NCI-H82 (cell line): Measurements from ENCODE around the gene TTC1.
"Not testable (repeated sequence)": the region's sequence is repeated elsewhere in the genome, so short reads cannot be mapped to it uniquely, and the experiment has no call there.

Source experiments
- DNase-seq: peaks from one replicate; lab custom pipeline; 2025; lab: John Stamatoyannopoulos, UW

Gene TTC1

DNA sequence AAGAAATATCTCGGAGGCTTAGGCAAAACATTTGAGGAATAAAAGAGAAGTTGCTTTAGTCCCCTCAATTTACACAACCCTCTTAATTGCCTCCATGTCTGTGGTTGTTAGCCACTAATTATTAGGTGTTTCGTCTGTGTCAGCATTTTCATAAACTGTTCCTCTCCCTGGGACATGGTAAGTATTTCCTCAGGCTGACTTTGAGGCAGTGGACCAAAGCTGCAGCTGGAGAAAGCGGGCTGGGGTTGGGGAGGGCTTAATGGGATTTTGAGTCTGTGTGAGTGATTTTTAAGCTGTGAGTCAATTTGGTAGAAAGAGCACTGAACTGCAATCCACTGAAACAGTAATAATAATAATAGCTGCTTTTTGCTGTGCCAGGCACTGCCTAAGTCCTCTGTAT lies 13.0 kb upstream of the TTC1 start:
- DNase-seq, result peak; percentile 72

GRCh38 chr5:160001457-160001856 lies 7.5 kb upstream of the TTC1 start:
- no peak for DNase-seq

DNA sequence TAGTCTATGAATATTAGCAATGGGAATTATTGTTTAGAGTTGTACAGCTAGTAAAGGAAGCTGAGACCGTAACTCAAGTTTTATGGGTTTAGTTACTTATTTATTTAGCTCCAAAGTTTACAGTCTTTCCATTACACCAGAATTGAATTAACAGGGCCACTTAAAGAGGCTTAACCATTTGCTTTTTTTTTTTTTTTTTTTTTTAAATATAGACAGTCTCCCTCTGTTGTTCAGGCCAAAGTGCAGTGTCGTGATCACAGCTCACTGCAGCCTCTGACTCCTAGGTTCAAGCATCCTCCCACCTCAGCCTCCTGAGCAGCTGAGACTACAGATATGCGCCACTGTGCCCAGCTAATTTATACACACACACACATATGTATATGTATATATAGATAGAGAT lies 1.4 kb upstream of the TTC1 start:
- DNase-seq, result no peak

DNA sequence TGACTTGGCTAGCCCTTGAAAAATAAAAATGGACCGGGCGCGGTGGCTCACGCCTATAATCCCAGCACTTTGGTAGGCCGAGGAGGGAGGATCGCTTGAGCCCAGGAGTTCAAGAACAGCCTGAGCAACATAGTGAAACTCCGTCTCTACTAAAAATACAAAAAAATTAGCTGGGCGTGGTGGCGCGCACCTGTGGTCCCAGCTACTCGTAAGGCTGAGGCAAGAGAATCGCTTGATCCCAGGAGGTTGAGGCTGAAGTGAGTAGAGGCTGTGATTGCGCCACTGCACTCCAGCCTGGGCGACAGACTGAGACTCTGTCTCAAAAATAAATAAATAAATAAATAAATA lies 436 bp upstream of the TTC1 start:
- not testable (repeated sequence) for DNase-seq

- DNase-seq, result peak; percentile 34
These were observed 651 bp downstream of the TTC1 start for GRCh38 chr5:160009591-160009989.

DNA sequence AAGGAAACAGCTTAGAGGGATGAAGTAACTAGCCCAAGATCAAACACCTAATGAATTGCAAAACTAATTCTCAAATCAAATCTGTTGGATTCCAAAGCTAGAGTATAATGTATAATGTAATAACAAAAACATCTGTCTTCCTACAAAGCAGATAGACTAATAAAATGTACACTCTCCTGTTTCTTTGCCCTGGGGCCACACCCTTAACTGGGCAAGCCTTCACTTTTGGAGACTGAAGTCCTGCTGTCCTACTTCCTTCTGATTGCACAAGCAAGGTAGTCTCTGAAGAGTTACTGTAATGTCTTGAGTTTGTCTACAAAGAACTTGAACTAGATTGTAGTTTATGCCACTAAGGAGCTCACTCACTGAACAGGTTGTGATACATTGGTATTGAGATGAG lies 2.5 kb downstream of the TTC1 start:
- DNase-seq, result no peak

DNA sequence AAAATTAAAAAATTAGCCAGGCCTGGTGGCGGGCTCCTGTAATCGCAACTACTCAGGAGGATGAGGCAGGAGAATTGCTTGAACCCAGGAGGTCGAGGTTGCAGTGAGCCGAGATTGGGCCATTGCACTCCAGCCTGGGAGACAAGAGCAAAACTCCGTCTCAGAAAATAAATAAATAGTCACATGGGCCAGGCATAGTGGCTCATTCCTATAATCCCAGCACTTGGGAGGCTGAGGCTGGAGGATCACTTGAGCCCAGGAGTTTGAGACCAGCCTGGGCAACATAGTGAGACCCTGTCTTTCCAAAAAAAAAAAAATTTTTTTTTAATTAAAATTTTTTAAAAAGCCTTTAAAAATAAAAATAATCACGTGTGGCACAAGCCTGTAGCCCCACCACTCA lies 5.3 kb downstream of the TTC1 start:
- not testable (repeated sequence) for DNase-seq

- no peak for DNase-seq
These were observed 10.1 kb downstream of the TTC1 start for GRCh38 chr5:160018945-160019625.

DNA sequence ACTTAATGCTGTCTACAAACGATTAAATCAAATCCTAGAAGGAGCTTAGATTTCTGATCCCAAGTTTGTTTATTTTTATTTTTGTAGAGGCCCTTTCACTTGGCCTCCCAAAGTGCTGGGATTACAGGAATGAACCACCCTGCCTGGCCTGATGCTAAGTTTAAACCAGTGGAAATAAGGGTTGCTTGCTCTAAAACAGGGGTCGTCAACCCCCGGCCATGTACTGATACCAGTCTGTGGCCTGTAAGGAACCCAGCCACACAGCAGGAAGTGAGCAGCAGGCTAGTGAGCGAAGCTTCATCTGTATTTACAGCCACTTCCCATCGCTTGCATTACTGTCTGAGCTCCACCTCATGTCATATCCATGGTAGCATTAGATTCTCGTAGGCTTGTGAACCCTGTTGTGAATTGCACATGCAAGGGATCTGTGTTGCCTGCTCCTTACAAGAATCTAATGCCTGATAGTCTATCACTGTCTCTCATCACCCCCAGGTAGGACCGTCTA lies 11.4 kb downstream of the TTC1 start:
- DNase-seq, result no peak

DNA sequence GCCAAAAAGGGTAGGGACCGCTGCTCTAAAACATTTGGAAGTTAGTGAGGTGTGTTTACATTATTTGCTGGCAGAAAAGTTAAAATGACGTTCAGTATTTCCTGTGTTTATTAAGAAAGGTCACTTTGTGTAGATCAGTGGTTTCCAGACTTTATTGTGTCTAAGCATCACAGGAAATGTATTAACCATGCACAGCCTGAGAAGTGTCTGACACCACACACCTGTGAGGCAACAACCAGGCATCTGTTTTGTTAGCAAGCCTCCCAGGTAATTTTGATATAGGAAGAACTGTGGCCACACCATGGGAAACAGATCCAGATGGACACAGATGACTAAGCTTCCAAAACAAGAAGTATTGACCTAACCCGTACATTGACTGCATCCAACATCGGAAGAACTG lies 12.0 kb downstream of the TTC1 start:
- DNase-seq, result no peak

GRCh38 chr5:160021831-160022446 lies 13.0 kb downstream of the TTC1 start:
- peak; percentile 82 for DNase-seq

DNA sequence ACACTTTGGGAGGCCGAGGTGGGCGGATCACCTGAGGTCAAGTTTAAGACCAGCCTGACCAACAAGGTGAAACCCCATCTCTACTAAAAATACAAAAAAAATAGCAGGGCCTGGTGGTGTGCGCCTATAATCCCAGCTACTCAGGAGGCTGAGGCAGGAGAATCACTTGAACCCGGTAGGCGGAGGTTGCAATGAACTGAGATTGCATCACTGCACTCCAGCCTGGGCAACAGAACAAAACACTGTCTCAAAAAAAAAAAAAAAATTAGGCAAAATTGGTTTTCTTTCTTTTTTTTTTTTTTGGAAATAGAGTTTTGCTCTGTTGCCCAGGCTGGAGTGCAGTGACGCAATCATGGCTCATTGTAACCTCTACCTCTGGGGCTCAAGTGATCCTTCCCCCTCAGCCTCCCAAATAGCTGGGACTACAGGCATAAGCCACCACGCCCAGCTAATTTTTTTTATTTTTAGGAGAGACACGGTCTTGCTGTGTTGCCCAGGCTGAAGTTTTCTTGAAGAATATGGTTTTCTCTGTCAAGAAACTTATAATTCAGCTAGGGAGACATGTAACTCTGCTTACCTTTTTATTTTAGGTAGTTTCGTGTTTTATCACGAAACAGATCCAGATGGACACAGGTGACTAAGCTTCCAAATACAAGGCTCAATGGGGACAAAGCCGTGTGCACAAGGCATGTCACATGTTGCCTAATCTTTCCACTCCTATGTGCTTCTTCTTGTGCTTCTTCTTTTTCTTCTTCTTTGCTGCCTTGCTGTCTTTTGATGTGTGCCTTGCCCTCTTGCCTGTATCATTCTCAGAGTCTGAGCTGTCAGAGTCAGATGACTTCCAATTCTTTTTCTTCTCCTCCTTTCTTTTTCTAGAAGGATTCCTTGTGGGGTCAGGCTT lies 14.3 kb downstream of the TTC1 start:
- DNase-seq, result no peak

- no peak for DNase-seq
These were observed 15.1 kb downstream of the TTC1 start for GRCh38 chr5:160023908-160024630.

DNA sequence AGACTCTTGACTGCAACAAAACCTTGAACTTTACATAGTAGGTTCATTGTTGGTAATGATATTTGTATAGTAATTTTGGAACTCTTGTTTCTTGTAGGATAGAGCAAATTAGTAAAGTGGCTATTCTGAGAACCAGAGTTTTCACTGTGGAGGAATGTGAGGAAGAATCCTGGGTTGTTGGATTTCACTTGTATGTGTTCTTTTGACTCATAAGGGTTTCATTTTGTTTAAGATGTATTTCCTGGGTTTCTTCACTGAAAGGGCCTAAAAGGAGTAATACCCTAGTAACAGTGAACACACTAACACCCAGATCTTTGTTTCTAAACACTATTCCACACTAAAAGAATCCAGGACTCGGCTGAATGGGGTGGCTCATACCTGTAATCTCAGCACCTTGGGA lies 20.1 kb downstream of the TTC1 start:
- no peak for DNase-seq

DNA sequence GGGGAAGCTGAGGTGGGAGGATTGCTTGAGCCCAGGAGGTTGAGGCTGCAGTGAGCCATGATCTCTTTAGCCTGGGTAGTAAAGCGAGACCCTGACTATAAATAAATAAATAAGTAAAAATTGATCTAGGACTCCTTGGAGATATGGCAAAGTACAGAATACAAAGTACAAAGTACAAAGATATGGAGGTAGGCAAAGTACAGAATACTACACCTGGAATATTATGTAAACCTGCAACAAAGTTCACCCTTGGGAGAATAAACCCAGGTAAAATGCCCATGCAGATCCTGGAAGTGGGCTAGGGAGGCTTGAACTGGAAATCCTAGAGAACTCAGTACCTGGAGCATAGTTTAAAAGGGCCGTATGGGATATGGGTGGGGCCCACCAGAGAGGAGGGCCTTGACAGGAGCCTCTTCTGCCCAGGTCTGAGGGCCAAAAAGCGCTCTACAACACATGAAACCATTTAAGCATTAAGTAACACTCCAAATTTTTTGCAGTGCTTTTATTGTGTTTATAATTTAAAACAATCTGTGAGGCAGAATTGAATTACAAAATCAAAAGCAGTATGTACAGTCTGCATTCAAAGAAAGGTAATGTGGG lies 20.7 kb downstream of the TTC1 start:
- no peak for DNase-seq

GRCh38 chr5:160030631-160031377 lies 21.9 kb downstream of the TTC1 start:
- peak; percentile 63 for DNase-seq

DNA sequence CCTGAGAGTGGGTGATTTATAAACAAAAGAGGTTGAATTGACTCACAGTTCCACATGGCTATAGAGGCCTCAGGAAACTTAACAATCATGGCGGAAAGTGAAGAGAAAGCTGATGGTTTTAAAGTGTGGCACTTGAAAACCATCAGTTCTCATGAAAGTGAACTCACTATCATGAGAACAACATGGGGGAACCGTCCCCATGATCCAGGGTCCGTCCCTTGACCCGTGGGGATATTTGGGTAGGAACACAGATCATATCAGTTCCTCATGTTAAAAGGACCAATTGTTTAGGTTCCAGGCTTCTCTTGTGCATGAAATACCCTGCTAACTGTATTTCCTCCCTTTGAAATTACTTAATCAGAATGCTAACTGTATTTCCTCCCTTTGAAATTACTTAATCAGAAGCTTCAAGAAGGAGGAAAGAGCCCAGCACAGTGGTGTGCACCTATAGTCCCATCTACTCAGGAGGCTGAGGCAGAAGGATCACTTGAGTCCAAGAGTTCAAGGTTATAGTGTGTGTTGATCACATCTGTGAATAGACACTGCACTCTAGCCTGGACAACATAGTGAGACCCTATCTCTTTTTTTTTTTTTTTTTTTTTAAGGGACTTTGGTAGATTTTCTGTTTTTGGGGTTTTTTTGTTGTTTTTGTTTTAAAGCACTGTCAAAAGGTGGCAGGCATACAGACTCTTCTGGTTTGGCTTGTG lies 24.8 kb downstream of the TTC1 start:
- DNase-seq, result no peak

GRCh38 chr5:160036243-160036642 lies 27.3 kb downstream of the TTC1 start:
- DNase-seq, result no peak

DNA sequence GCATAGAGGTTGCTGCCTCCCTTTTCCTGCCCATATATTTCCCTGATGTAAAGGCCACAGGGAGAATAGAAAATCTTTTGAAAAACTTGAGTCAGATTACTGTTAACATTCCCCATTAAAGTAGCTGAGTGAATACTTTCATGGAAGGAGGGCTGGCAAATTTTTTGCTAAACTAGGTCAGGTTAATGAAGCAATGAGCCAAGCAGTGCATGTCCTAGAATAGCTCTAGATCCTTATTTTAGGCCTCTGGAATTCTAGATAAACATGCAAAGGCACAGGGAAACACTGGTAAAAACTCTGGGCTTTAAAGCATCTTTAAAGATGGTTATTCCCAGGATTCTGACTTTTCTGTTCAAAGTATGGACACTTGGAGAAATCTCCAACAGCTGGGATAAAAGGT lies 27.9 kb downstream of the TTC1 start:
- no peak for DNase-seq

DNA sequence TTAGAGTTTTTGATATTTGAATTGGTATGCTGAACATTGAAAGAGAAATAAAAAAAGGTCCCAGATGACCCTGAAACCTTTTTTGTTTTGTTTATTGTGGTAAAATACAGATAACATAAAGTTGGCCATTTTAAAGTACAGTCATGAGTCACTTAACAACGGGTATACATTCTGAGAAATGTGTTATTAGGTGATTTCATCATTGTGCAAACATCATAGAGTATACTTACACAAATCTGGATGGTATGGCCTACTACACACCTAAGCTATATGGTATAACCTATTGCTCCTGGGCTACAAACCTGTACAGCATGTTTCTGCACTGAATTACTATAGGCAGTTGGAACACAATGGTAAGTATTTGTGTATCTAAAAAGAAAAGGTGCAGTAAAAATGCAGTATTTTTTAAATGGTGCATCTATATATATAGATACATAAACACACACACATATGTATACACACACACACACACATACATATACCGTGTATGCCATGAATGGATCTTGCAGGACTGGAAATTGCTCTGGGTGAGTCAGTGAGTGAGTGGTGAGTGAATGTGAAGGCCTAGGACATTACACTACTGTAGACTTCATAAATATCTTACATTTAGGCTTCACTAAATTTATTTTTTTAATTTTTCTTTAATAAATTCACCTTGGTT lies 31.0 kb downstream of the TTC1 start:
- no peak for DNase-seq
